Caco-2 (cell line): ENCODE data around the gene UBE2L3. TPM values are rescaled to one million over a fixed set of nuclear protein-coding genes. Genes with fewer than 3 reads are reported as not detected.
"Not testable (repeated sequence)": the region's sequence is repeated elsewhere in the genome, so short reads cannot be mapped to it uniquely, and the experiment has no call there.

Experiments
- BruUV-seq: library from RNA; stranded (reverse); fragments of 400-500 nt; replicated peaks from 2 replicates; lab custom pipeline; 2021; lab: Mats Ljungman, UMichigan
- CTCF ChIA-PET: fragments of 300-600 bp; sonication (Branson Sonifier 250); formaldehyde crosslinking; loops from one replicate; lab custom pipeline; 2022; ENCODE audit warnings: antibody characterized with exemption; lab: Charles Lee
- POLR2A ChIA-PET: fragments of 300-600 bp; sonication (Branson Sonifier 250); formaldehyde crosslinking; loops from one replicate; lab custom pipeline; 2022; ENCODE audit warnings: antibody characterized with exemption; lab: Charles Lee
- DNase-seq, 2 experiments: peaks; one replicate each; pipeline versions ENCODE4 v3.0.0 to v3.0.0-alpha.2; 2020 to 2022
- H3K27me3 ChIP-seq: replicated peaks from 2 replicates; pipeline ENCODE4 v1.6.0; 2011; ENCODE audit warnings: low read length; ENCODE audit not compliant: control insufficient read depth, insufficient read depth
- H3K36me3 ChIP-seq: 2 replicates; pipeline ENCODE4 v1.5.1; 2011; ENCODE audit warnings: low read length; ENCODE audit not compliant: control insufficient read depth, insufficient read depth
- H3K4me1 ChIP-seq: fragments of 250-450 bp; sonication (Bioruptor Pico); 2 replicates; pipeline ENCODE4 v1.5.1; 2020; ENCODE audit warnings: mild to moderate bottlenecking
- H3K4me3 ChIP-seq: 2 replicates; pipeline ENCODE4 v1.5.1; 2011; ENCODE audit warnings: low read depth, mild to moderate bottlenecking, control low read depth, low read length
- H3K9me3 ChIP-seq: fragments of 250-450 bp; sonication (Bioruptor Pico); 2 replicates; pipeline ENCODE4 v1.5.1; 2020; ENCODE audit warnings: mild to moderate bottlenecking, moderate library complexity
- H3K27ac Mint-ChIP-seq: one replicate; pipeline ENCODE4 v1.8.0; 2022; ENCODE audit warnings: mixed read lengths; ENCODE audit not compliant: unreplicated experiment
- H3K27me3 Mint-ChIP-seq: one replicate; pipeline ENCODE4 v1.8.0; 2022; ENCODE audit warnings: mixed read lengths; ENCODE audit not compliant: insufficient read depth, unreplicated experiment
- H3K36me3 Mint-ChIP-seq: one replicate; pipeline ENCODE4 v1.8.0; 2022; ENCODE audit warnings: mild to moderate bottlenecking, mixed read lengths; ENCODE audit not compliant: insufficient read depth, unreplicated experiment
- H3K4me1 Mint-ChIP-seq: one replicate; pipeline ENCODE4 v1.8.0; 2022; ENCODE audit warnings: low read depth, mixed read lengths; ENCODE audit not compliant: unreplicated experiment
- H3K4me3 Mint-ChIP-seq: one replicate; pipeline ENCODE4 v1.8.0; 2022; ENCODE audit warnings: mild to moderate bottlenecking, moderate library complexity, mixed read lengths; ENCODE audit not compliant: unreplicated experiment
- H3K9me3 Mint-ChIP-seq: one replicate; pipeline ENCODE4 v1.8.0; 2022; ENCODE audit warnings: mixed read lengths; ENCODE audit not compliant: unreplicated experiment
- intact Hi-C: fragments of 100-400 bp; cut with micrococcal nuclease; formaldehyde crosslinking; loops from one replicate; pipeline ENCODE4 v1.10.0; 2022; ENCODE audit not compliant: unreplicated experiment
- total RNA-seq: library from RNA; stranded (reverse); gene quantifications from 2 replicates; pipeline ENCODE4 v1.2.3, GENCODE V29; 2022

Gene UBE2L3
- total RNA-seq, 1 experiment from 2014 or later: 63.4 TPM

DNA sequence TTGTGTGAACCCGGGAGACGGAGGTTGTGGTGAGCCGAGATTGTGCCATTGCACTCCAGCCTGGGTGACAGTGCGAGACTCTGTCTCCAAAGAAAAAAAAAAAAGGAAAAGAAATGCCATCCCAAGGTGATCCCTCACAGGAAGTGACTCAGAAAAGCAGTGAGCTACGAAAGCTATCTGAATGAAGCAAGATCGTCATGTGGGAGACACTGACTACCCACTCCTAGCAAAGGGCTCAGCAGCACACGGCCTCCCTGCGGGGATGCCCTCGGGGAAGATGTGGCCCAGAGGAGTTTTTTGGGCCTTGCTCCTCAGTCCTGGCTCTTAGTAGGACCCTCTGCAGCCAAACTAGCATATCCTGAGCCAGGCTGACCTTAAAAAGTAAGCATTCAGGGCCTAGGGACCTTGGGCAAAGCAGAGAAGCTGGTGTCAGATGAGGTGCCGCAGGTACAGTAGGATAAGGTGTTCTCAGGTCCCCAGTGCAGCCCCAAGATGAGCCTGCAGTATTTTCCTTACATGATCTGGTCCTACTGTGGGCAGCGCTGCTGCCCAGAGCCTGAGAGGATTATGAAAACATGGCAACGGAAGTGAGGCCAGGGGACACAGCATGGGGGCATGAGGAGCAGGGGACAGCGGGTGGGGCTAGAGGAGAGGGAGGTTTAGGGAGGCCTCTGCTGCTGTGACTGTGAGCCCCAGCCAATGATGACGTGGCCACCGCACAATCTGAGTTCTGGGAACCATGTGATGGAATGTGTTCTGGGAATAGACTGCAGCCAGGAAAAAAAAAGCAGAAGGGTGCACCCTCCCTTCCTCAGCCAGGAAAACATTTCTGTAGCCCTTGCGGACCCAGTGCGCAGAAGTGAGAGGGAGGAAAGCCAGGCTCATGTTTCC lies 22.8 kb upstream of the UBE2L3 start:
- POLR2A ChIA-PET, CTCF ChIA-PET, H3K4me1 Mint-ChIP-seq, H3K9me3 ChIP-seq, H3K27me3 ChIP-seq, H3K4me1 ChIP-seq, H3K27ac Mint-ChIP-seq, BruUV-seq, H3K4me3 ChIP-seq, H3K9me3 Mint-ChIP-seq, H3K36me3 ChIP-seq, H3K27me3 Mint-ChIP-seq, DNase-seq, intact Hi-C loops, H3K4me3 Mint-ChIP-seq, H3K36me3 Mint-ChIP-seq: not testable (repeated sequence)

DNA sequence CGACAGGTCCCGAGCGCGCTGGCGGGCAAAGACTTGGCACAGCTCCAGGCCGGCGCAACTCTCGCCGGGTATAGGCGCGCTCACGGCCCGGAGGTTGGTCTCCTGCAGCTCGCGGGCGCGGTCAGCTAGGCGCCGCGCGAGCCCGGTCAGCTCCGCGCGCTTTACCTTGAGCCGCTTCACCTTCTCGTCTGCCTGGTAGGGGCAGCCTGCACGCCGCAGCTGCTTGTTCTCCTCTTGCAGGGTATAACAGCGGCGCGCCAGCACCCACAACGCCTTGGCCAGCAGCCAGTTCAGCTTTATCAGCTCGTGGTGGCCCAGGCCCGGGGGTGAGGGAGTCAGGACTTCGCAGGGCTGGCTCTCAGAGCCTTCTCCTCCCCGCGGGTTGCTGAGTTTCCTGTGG lies 18.0 kb upstream of the UBE2L3 start:
- H3K27ac Mint-ChIP-seq, BruUV-seq, H3K27me3 ChIP-seq, H3K4me1 Mint-ChIP-seq, H3K4me3 ChIP-seq, intact Hi-C loops, H3K9me3 ChIP-seq, H3K4me3 Mint-ChIP-seq, H3K36me3 Mint-ChIP-seq, POLR2A ChIA-PET, DNase-seq, H3K36me3 ChIP-seq, H3K27me3 Mint-ChIP-seq, H3K4me1 ChIP-seq, H3K9me3 Mint-ChIP-seq, CTCF ChIA-PET: not testable (repeated sequence)

- BruUV-seq, H3K27me3 Mint-ChIP-seq, POLR2A ChIA-PET: not testable (repeated sequence)
These were observed 17.4 kb upstream of the UBE2L3 start for GRCh38 chr22:21550008-21550677.

DNA sequence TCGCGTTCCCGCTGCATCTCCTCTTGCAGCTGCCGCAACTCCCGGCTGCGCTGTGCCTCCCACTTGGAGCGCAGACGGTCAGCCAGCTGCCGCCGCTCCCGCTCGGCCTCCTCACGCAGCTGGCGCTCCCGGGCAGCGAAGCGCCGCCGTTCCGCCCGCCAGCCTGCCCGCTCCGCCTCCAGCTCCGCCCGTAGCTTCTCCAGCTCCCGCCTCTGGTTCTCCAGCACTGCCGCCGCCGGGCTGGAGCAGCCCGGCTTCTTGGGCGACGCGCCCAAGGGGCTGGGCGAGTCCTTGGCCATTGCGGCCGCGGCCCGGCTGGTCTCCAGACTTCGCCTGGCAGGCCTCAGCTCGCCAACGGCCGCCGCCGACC lies 16.9 kb upstream of the UBE2L3 start:
- H3K4me3 ChIP-seq, H3K9me3 ChIP-seq, H3K4me1 Mint-ChIP-seq, DNase-seq, H3K4me3 Mint-ChIP-seq, H3K36me3 ChIP-seq, H3K27me3 ChIP-seq, intact Hi-C loops, BruUV-seq, H3K36me3 Mint-ChIP-seq, CTCF ChIA-PET, H3K4me1 ChIP-seq, H3K27me3 Mint-ChIP-seq, H3K9me3 Mint-ChIP-seq, POLR2A ChIA-PET, H3K27ac Mint-ChIP-seq: not testable (repeated sequence)

More at GRCh38 chr22:21550008-21550677, 17.4 kb upstream of the UBE2L3 start:
- H3K4me3 Mint-ChIP-seq, H3K27ac Mint-ChIP-seq, H3K9me3 ChIP-seq, intact Hi-C loops, H3K4me1 ChIP-seq, H3K9me3 Mint-ChIP-seq, H3K36me3 ChIP-seq, H3K36me3 Mint-ChIP-seq, DNase-seq, H3K4me1 Mint-ChIP-seq, H3K4me3 ChIP-seq, CTCF ChIA-PET, H3K27me3 ChIP-seq: not testable (repeated sequence)

- H3K27ac Mint-ChIP-seq, H3K36me3 ChIP-seq, H3K36me3 Mint-ChIP-seq, POLR2A ChIA-PET, CTCF ChIA-PET, H3K9me3 ChIP-seq, intact Hi-C loops, H3K4me1 Mint-ChIP-seq, H3K4me3 Mint-ChIP-seq, BruUV-seq, DNase-seq, H3K4me3 ChIP-seq, H3K27me3 Mint-ChIP-seq, H3K27me3 ChIP-seq, H3K4me1 ChIP-seq, H3K9me3 Mint-ChIP-seq: not testable (repeated sequence)
These were observed 16.2 kb upstream of the UBE2L3 start, which contains the start of gene RIMBP3C for GRCh38 chr22:21551361-21551760. Gene RIMBP3C, minus strand, starts transcription at chr22:21551461. Its CDS starts 485 bp downstream, at chr22:21550976.

DNA sequence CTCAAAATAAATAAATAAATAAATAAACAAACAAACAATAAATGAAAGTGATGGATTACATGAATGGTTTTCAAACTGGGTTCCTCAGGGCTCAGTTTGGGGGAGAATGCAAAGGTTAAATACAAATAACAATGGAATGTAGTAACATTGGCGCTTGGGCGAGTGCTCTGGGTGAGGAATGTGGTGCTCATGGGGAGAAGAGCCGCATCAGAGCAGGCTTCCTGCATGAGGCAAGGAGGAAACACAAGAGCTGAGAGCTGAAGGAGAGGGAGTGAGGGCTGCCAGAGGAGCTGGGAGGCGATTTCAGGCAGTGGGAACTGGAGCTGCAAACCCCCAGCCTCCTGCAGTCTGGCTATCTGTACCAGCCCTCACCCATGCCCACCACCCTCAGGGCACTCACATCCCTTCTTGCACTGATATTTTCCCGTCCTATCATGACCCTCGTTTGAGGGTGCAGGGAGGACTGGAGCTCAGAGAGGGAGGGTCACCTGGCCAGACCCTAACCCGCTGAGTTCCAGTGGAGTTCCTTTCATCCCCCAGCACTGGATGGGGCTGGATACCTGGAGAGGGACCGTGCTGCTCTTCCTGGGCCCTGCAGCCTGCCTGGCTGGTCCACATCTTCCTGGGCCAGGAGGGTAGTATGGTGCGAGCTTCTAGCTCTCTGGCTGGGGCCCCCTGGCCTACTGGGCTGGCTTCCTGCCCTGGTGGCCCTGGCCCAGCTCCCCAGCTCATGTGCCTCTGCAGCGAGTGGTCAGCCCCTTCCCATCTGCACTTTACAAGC lies 8.0 kb upstream of the UBE2L3 start:
- DNase-seq, H3K36me3 Mint-ChIP-seq, H3K4me3 Mint-ChIP-seq, H3K4me1 ChIP-seq, H3K27ac Mint-ChIP-seq, BruUV-seq, H3K9me3 Mint-ChIP-seq, CTCF ChIA-PET, H3K4me1 Mint-ChIP-seq, POLR2A ChIA-PET, H3K27me3 ChIP-seq, H3K27me3 Mint-ChIP-seq, H3K4me3 ChIP-seq, intact Hi-C loops, H3K36me3 ChIP-seq, H3K9me3 ChIP-seq: not testable (repeated sequence)
